GM18502 (cell line): Measurements from ENCODE around the gene ANKRD2.
"Not testable (repeated sequence)": the region's sequence is repeated elsewhere in the genome, so short reads cannot be mapped to it uniquely, and the experiment has no call there.

Experiments
- ATAC-seq: cut with Tn5 transposase; IDR thresholded peaks from one replicate; pipeline ENCODE4 v1.9.1; 2021; ENCODE audit warnings: mild to moderate bottlenecking; ENCODE audit not compliant: unreplicated experiment, poor library complexity

The ANKRD2 gene

GRCh38 chr10:97570146-97570788, 2.3 kb upstream of the ANKRD2 start:
- ATAC-seq, result no peak

GRCh38 chr10:97570789-97571471, 1.6 kb upstream of the ANKRD2 start:
- no peak for ATAC-seq

GRCh38 chr10:97571622-97572021, 957 bp upstream of the ANKRD2 start:
- no peak for ATAC-seq

GRCh38 chr10:97573021-97573420, 442 bp downstream of the ANKRD2 start:
- no peak for ATAC-seq

- no peak for ATAC-seq
Observed at GRCh38 chr10:97573672-97574071, 1.1 kb downstream of the ANKRD2 start.

GRCh38 chr10:97574374-97575126, 2.0 kb downstream of the ANKRD2 start:
- ATAC-seq, result no peak

- ATAC-seq, result no peak
Observed at GRCh38 chr10:97575127-97575668, 2.6 kb downstream of the ANKRD2 start.

GRCh38 chr10:97576487-97576886, 3.9 kb downstream of the ANKRD2 start:
- not testable (repeated sequence) for ATAC-seq

- ATAC-seq, result no peak
Observed at GRCh38 chr10:97577701-97578100, 5.1 kb downstream of the ANKRD2 start.

GRCh38 chr10:97578171-97578844, 5.7 kb downstream of the ANKRD2 start:
- no peak for ATAC-seq

GRCh38 chr10:97580421-97581367, 8.1 kb downstream of the ANKRD2 start:
- ATAC-seq, result no peak

- no peak for ATAC-seq
Observed at GRCh38 chr10:97582169-97582568, 9.6 kb downstream of the ANKRD2 start.

GRCh38 chr10:97583476-97583875, 10.9 kb downstream of the ANKRD2 start:
- no peak for ATAC-seq

GRCh38 chr10:97584060-97584797, 11.7 kb downstream of the ANKRD2 start, which contains the start of gene HOGA1:
Gene HOGA1 (plus strand): TSS chr10:97584389. CDS start chr10:97584704, 315 bp downstream.
- ATAC-seq, result no peak

GRCh38 chr10:97584798-97585438, 12.3 kb downstream of the ANKRD2 start:
- no peak for ATAC-seq

- no peak for ATAC-seq
Observed at GRCh38 chr10:97585439-97585811, 12.8 kb downstream of the ANKRD2 start.

GRCh38 chr10:97587183-97587582, 14.6 kb downstream of the ANKRD2 start:
- no peak for ATAC-seq

- ATAC-seq, result no peak
Observed at GRCh38 chr10:97589479-97589878, 16.9 kb downstream of the ANKRD2 start, which contains the start of gene C10orf62. Gene C10orf62 (plus strand): TSS chr10:97589721. CDS start chr10:97589898, 177 bp downstream.
